IPS-18c (cell line): ENCODE results near the gene TEF.
"Not testable (repeated sequence)": the region's sequence is repeated elsewhere in the genome, so short reads cannot be mapped to it uniquely, and the experiment has no call there.

ENCODE experiments used
- H3K4me3 ChIP-seq: 2 replicates; pipeline ENCODE4 v1.7.0; 2013; ENCODE audit warnings: low read depth, mild to moderate bottlenecking, low read length, moderate library complexity; ENCODE audit not compliant: insufficient read depth
- H3K9me3 ChIP-seq: one replicate; pipeline ENCODE4 v1.6.1; 2013; ENCODE audit warnings: mild to moderate bottlenecking, low read length, moderate library complexity; ENCODE audit not compliant: control insufficient read depth, insufficient read depth

The TEF gene

GRCh38 chr22:41401781-41402648, 20.3 kb downstream of the TEF start:
- no peaks in the 10 kb centered on the region for H3K9me3 ChIP-seq
- H3K4me3 ChIP-seq: no peak overlapping the region

DNA sequence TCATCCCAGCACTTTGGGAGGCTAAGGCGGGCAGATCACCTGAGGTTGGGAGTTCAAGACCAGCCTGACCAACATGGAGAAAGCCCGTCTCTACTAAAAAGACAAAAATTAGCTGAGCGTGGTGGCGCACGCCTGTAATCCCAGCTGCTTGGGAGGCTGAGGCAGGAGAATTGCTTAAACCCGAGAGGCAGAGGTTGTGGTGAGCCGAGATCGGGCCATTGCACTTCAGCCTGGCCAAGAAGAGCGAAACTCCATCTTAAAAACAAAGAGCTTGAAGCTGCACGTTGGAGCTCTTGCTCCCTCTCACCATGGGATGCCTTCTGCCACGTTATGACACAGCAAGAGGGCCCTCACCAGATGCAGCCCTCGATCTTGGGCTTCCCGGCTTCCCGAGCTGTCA, 21.1 kb downstream of the TEF start:
- not testable (repeated sequence) for H3K4me3 ChIP-seq, H3K9me3 ChIP-seq

DNA sequence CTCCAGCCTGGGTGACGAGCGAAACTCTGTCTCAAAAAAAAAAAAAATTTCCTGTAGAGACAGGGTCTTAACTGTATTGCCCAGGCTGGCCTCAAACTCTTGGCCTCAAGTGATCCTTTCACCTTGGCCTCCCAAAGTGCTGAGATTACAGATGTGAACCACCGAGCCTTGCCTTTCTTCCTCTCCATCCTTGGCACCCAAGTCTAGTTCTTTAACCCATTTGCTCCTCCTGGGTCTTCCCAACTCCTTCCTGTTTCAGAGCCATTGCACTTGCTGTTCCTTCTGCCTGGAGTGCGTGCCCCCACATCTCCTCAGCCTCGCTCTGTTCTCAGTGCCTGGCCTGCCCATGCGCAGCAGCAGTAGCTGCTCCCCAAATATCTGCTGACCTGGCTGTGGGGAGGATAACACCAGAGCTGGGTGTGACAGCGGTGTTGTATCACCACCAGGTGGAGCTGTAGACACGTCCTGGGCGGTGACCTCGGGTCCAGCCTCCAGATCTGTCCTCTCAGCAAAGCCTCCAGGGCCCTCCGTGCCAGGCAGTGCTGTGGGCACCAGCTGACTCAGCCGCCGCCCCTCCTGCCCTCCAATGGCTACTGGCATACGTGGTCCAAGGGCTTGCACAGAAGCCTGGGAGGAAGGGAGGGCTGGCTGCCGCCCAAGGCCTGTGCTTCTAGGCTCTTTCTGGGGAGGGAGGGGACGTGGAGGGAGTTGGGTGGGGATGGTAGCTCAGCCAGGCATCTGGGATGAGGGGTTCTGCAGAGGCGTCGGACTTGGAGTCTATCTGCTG, 22.0 kb downstream of the TEF start:
- Histone ChIP-seq H3K4me3 (no peak overlapping the region), H3K9me3 (no peaks in the 10 kb centered on the region)

- Histone ChIP-seq H3K9me3 (no peaks in the 10 kb centered on the region), H3K4me3 (no peak overlapping the region)
These were observed 23.8 kb downstream of the TEF start for GRCh38 chr22:41405588-41405987.

DNA sequence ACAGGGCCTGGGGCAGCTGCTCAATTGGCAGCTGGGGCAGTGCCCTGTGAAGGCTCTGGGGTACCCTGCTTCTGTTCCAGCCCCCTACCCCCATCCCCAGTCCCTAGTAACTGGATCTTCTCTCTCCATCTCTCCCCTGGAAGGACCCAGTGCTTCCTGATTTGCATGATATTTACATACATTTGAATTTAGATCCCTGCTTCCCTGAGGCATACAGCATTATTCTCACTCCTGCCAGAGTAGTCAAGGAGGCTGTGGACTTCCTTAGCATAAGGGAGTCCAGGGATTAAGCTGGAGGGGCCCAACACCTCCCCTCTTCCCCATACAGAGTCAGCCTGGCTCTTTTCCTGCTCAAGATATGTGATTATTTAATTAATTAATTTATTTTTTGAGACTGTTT, 24.7 kb downstream of the TEF start:
- H3K9me3 ChIP-seq: no peaks in the 10 kb centered on the region
- H3K4me3 ChIP-seq: no peak overlapping the region

DNA sequence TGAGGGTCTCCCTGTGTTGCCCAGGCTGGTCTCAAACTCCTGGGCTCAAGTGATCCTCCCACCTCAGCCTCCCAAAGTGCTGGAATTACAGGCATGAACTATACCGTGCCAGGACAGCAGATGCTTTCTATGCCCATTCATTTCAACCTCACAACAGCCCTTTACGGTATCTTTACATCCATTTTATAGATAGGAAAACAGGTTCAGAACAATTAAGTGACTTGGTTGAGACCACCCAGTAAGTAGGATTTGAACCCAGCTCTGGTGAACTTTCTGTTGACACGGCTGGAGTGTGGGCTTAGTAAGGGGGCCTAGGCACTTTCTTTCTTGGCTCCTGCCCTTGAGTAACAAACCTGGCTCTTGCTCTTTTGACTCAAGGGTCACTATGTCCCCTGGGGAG, 25.7 kb downstream of the TEF start:
- no peaks in the 10 kb centered on the region for H3K9me3 ChIP-seq
- no peak overlapping the region for H3K4me3 ChIP-seq

DNA sequence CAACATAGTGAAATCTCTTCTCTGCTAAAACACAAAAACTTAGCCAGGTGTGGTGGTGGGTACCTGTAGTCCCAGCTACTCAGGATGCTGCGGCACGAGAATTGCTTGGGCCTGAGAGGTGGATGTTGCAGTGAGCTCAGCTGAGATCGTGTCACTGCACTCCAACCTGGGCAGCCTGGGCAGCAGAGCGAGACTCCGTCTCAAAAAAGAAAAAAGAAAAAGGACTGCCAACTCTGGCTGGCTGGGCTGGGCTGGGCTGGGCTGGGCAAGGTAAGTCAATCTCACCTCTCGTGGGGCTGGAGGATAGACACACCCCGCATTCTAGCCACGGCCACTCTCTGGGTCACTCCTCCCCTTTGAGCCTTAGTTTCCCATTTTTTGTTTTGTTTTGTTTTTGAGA, 26.9 kb downstream of the TEF start:
- Histone ChIP-seq H3K4me3 (no peak overlapping the region), H3K9me3 (no peaks in the 10 kb centered on the region)

DNA sequence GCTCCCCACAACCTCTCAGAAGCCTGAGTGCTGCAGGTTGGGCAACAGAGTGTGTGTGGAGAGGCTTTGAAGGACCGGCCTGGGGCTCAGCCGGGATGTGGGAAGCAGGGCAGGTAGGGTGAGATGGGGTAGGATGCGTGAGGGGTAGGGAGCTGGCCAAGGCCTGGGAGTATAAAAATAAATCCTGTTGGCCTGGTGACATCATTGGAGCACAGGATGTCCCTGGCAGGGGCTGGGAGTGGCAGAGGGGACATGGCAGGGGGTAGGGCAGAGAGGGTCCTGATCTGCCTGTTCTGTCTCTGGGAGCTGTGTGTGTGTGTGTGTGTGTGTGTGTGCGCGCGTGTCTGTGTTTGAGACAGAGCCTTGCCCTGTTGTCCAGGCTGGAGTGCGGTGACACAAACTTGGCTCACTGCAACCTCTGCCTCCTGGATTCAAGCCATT, 28.6 kb downstream of the TEF start:
- no peaks in the 10 kb centered on the region for H3K9me3 ChIP-seq

DNA sequence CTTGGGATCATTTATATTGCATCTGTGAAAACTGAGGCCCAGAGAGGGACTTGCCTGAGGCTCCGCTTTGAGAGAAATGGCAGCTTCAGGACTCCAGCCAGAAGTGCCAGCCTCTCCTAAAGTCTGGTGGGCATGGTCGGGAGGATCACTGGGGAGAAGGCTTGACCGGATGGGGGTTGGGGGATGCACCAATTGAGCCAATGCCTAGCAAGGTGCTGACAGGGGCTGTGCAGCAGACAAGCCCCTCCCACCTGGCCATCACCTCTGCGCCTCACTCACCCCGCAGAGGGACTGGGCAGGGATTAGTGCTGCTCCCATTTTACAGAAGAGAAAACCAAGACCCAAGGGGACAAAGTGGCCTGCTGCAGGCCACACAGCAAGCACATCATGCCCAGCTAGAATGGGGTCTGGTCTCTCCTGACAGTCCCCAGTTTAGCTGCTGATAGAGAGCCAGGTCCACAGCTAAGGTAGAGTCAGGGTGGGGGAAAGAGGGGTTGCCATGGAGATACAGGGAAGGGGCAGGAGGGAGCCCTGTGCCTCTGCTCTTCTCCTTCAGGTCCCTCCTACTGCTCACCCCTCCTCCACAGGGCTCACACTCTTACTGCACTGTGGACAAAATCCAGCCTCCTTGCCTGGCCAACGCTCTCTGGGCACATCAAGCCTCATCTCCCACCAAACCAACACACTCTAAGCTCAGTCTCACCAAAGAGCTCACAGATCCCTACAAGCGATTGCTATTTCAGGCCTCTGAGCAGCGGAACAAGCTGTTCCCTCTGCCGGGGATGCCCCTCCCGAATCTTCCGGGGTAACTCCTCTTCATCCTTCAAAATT, 29.5 kb downstream of the TEF start:
- H3K9me3 ChIP-seq: no peaks in the 10 kb centered on the region
- no peak overlapping the region for H3K4me3 ChIP-seq

More for the DNA sequence above, 28.6 kb downstream of the TEF start:
- no peak overlapping the region for H3K4me3 ChIP-seq

GRCh38 chr22:41415554-41415953, 33.8 kb downstream of the TEF start:
- H3K4me3 ChIP-seq: no peak overlapping the region
- H3K9me3 ChIP-seq: no peaks in the 10 kb centered on the region

GRCh38 chr22:41417622-41418390, 36.1 kb downstream of the TEF start:
- H3K4me3 ChIP-seq: no peak overlapping the region
- H3K9me3 ChIP-seq: no peaks in the 10 kb centered on the region

GRCh38 chr22:41418717-41419116, 37.0 kb downstream of the TEF start:
- Histone ChIP-seq H3K4me3 (no peak overlapping the region), H3K9me3 (no peaks in the 10 kb centered on the region)

GRCh38 chr22:41425660-41426365, 44.1 kb downstream of the TEF start:
- no peaks in the 10 kb centered on the region for H3K9me3 ChIP-seq
- no peak overlapping the region for H3K4me3 ChIP-seq

GRCh38 chr22:41429232-41429950, 47.6 kb downstream of the TEF start:
- Histone ChIP-seq H3K4me3 (no peak overlapping the region), H3K9me3 (no peaks in the 10 kb centered on the region)

GRCh38 chr22:41429951-41430332, 48.2 kb downstream of the TEF start:
- no peak overlapping the region for H3K4me3 ChIP-seq

DNA sequence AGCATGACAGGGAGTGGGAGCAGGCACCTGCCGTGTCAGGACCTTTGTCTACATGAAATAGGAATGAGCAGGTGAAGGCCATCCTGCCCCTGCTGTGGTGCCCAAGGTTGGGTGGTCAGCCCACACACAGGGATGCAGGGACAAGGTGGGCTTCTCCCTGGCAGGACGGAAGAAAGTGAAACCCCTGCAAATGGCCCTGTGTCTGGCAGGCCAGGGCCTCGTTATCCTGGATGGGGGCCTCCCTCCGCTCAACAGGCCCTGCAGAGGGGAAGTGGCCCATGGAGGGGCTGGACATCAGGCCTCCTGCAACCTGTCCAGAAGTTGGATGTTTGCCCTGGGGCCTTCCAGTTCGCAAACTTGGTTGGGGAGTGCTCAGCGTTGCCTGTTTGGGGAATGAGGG, 49.9 kb downstream of the TEF start:
- H3K4me3 ChIP-seq: no peak overlapping the region
- H3K9me3 ChIP-seq: peaks cover 2% of the 10 kb centered on the region

More at GRCh38 chr22:41429951-41430332, 48.2 kb downstream of the TEF start:
- H3K9me3 ChIP-seq: no peaks in the 10 kb centered on the region
